ENCODE results near the gene NAALADL1.

GRCh38 chr11:65078786-65079342, 20.5 kb upstream of the NAALADL1 start:
- no peak for TF ChIP-seq CTCF (IDR thresholded peaks at IDR 0.05; ENCODE audit: poor library complexity)
- no peak for TF ChIP-seq EZH2 (IDR thresholded peaks at IDR 0.05; ENCODE audit: borderline replicate concordance)
- TF ChIP-seq EZH2phosphoT487 (IDR thresholded peaks at IDR 0.05; ENCODE audit: low read depth, severe bottlenecking, unreplicated experiment), result no peak

Data from hepatocyte (in vitro differentiated cells).